Measurements from ENCODE around the gene ABCC1. TPM values are rescaled to one million over a fixed set of nuclear protein-coding genes. Genes with fewer than 3 reads are reported as not detected.

Gene ABCC1
- total RNA-seq, 2 experiments from 2014 or later: 46.0 to 46.9 TPM

DNA sequence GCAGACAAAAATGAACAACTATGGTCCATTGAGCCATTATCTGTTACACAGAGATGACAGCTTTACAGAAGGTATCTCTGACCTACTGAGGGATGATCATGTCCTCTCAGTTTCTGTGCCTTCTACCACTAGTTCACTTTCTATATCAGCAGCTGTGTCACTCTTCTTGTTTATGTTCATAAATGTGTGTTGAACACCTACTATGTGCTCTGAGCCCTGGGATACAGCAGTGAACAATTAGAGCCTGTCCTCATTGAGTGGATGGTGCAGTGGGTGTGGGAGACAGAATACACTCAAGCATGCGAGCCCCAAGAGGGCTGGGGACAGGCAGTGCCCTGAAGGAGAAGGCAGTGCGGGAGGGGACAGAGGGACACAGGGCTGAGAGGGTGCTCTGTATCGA is 181.8 kb downstream of the ABCC1 start:
- ATAC-seq (no peak), DNase-seq (no peak)
- H3K4me1 Mint-ChIP-seq (ENCODE audit: low read depth): no peaks in the 10 kb centered on the region
- POLR2A ChIA-PET: no interaction called here
- no peaks in the 10 kb centered on the region for H3K9me3 Mint-ChIP-seq (ENCODE audit: insufficient read depth)
- no peaks in the 10 kb centered on the region for H3K27me3 Mint-ChIP-seq (ENCODE audit: low read depth)
- CTCF ChIA-PET: interaction anchor here (1.2 to 1.4 kb wide), 2 partner anchors 9 to 310 kb away, joined by 3 read pairs; no protein-coding TSS in a partner anchor
- no peak overlapping the region for H3K4me3 Mint-ChIP-seq
- H3K36me3 Mint-ChIP-seq (ENCODE audit: low read depth): peaks cover 41% of the 10 kb centered on the region
- no peak overlapping the region for H3K27ac Mint-ChIP-seq

DNA sequence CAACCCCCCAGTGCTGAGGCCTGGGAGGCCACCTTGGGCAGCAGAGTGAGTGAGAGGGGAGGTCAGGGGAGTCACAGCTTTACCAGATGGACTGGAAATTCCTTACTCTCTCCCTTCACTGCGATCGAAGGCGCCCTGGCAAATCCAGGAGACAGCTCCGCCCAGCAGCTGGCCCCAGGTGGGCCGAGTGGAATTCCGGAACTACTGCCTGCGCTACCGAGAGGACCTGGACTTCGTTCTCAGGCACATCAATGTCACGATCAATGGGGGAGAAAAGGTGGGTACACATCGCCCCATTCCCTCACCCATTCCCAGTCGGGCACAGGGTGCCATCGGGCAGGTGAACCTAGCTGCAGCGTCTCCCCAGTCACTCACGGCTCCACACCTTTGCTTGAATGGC is 182.2 kb downstream of the ABCC1 start:
- Mint-ChIP-seq H3K27me3 (ENCODE audit: low read depth) (no peaks in the 10 kb centered on the region), H3K9me3 (ENCODE audit: insufficient read depth) (no peaks in the 10 kb centered on the region), H3K4me1 (ENCODE audit: low read depth) (no peaks in the 10 kb centered on the region), H3K27ac (no peak overlapping the region), H3K36me3 (ENCODE audit: low read depth) (peaks cover 45% of the 10 kb centered on the region), H3K4me3 (no peak overlapping the region)
- POLR2A ChIA-PET: no interaction called here
- no peak for ATAC-seq
- no peak for DNase-seq
- CTCF ChIA-PET: interaction anchor here (1.2 to 1.4 kb wide), 2 partner anchors 8 to 310 kb away, joined by 3 read pairs; no protein-coding TSS in a partner anchor

DNA sequence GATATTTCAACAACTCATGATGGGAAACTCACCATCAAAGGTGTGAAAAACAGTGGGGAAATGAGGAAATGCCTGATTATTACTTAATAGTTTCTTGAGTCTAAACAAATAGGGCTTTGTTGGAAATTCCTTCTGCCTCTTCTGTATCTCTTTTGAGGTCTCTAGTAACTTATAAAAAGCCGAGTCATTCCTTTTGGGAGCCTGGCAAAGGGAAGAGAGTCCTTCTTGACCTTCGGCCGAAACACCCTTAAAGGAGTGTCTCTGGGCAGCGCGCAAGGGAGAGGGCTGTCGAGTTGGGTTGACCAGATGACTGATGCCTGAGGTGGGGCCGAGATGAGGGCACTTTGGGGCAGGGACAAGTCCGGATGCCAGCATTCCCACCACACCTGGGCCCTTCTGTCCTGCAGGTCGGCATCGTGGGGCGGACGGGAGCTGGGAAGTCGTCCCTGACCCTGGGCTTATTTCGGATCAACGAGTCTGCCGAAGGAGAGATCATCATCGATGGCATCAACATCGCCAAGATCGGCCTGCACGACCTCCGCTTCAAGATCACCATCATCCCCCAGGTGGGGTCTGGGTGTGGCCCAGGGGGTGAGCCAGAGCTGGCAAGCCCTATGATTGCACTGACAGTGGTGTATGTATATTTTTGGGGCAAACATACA is 184.7 kb downstream of the ABCC1 start:
- no peaks in the 10 kb centered on the region for H3K4me1 Mint-ChIP-seq (ENCODE audit: low read depth)
- ATAC-seq: no peak
- no peak for DNase-seq
- H3K36me3 Mint-ChIP-seq (ENCODE audit: low read depth): peaks cover 46% of the 10 kb centered on the region
- H3K4me3 Mint-ChIP-seq: no peak overlapping the region
- ChIA-PET CTCF (no interaction called here), POLR2A (no interaction called here)
- H3K27me3 Mint-ChIP-seq (ENCODE audit: low read depth): no peaks in the 10 kb centered on the region
- no peaks in the 10 kb centered on the region for H3K9me3 Mint-ChIP-seq (ENCODE audit: insufficient read depth)
- H3K27ac Mint-ChIP-seq: no peak overlapping the region

DNA sequence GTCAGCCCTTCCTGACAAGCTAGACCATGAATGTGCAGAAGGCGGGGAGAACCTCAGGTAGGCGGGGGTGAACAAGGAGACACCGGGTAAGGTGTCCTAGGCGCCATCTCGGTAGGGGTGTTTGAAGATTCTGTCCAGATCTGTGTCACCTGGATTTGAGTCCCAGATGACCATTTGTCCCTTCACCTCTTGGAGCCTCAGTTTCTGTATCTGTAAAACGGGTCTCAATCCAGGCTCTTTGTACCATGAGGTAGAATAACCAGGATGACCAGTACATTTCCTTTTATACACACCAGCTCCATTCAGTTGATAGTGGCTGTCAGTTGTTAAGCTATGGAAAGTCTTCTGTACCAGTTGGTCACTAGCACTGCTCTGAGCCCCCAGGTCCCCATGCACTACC is 187.2 kb downstream of the ABCC1 start:
- Mint-ChIP-seq H3K36me3 (ENCODE audit: low read depth) (peaks cover 56% of the 10 kb centered on the region), H3K27me3 (ENCODE audit: low read depth) (no peaks in the 10 kb centered on the region), H3K27ac (no peak overlapping the region), H3K4me3 (no peak overlapping the region), H3K9me3 (ENCODE audit: insufficient read depth) (no peaks in the 10 kb centered on the region), H3K4me1 (ENCODE audit: low read depth) (no peaks in the 10 kb centered on the region)
- ATAC-seq (no peak), DNase-seq (no peak)
- ChIA-PET CTCF (interaction anchor here (0.6 kb wide), 1 partner anchor 378 kb away, joined by 3 read pairs; no protein-coding TSS in a partner anchor), POLR2A (no interaction called here)

DNA sequence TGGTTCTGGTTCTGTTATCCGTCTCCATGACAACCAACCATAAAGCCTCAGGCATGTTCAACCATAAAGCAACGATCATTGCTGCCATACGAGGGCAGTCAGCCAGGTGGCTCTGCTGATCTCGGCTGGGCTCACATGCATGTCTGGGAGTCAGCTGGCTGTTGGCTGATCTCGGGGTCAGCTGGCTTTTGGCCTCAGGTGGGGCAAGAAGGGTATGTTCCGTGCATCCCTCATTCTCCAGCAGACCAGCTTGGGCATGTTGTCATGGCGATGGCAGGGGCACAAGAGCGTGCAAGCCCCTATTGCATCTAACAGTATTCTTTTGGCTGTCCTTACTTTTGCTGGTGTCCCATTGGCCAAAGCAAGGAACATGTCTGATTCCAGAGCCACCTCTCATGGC is 187.7 kb downstream of the ABCC1 start:
- H3K4me3 Mint-ChIP-seq: no peak overlapping the region
- ChIA-PET CTCF (interaction anchor here (0.6 kb wide), 1 partner anchor 378 kb away, joined by 3 read pairs; no protein-coding TSS in a partner anchor), POLR2A (no interaction called here)
- ATAC-seq: no peak
- no peak for DNase-seq
- H3K9me3 Mint-ChIP-seq (ENCODE audit: insufficient read depth): no peaks in the 10 kb centered on the region
- no peaks in the 10 kb centered on the region for H3K27me3 Mint-ChIP-seq (ENCODE audit: low read depth)
- no peak overlapping the region for H3K27ac Mint-ChIP-seq
- peaks cover 50% of the 10 kb centered on the region for H3K36me3 Mint-ChIP-seq (ENCODE audit: low read depth)
- H3K4me1 Mint-ChIP-seq (ENCODE audit: low read depth): no peaks in the 10 kb centered on the region

DNA sequence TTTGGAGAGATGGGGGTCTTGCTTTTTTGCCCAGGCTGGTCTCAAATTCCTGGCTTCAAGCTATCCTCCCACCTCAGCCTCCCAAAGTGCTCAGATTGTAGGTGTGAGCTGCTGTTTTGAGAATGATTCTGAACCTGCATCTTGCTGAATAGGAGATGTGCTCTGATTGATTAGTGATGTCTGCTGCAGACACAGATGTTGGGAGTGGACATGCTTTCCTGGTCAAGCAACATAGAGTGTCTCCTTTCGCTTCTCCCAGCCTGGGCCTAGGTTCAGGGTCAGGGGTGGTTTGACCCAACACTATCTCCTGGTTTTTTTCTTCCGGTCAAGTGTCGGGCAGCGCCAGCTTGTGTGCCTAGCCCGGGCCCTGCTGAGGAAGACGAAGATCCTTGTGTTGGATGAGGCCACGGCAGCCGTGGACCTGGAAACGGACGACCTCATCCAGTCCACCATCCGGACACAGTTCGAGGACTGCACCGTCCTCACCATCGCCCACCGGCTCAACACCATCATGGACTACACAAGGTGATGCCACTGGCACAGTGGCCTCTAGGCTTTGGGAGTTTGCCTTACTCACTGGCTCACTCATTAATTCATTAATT is 188.7 kb downstream of the ABCC1 start:
- ATAC-seq: no peak
- CTCF ChIA-PET: no interaction called here
- no peak for DNase-seq
- H3K36me3 Mint-ChIP-seq (ENCODE audit: low read depth): peaks cover 50% of the 10 kb centered on the region
- peaks cover 8% of the 10 kb centered on the region for H3K4me1 Mint-ChIP-seq (ENCODE audit: low read depth)
- POLR2A ChIA-PET: no interaction called here
- no peaks in the 10 kb centered on the region for H3K27me3 Mint-ChIP-seq (ENCODE audit: low read depth)
- H3K27ac Mint-ChIP-seq: no peak overlapping the region
- no peaks in the 10 kb centered on the region for H3K9me3 Mint-ChIP-seq (ENCODE audit: insufficient read depth)
- H3K4me3 Mint-ChIP-seq: no peak overlapping the region

DNA sequence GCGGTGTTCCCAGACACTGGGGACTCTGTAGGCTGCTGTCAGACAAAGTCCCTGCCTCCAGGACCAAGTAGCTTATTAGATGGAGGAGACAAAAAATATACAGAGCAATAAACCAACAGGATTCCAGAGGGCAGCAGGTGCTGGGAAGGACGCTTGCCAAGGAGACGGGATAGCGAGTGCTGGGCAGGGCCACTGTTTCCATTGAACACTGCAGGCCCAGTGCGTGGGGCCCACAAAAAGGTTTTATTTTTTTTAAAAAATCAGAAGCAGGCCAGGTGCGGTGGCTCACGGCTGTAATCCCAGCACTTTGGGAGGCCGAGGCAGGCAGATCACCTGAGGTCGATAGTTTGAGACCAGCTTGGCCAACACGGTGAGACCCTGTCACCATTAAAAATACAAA is 189.6 kb downstream of the ABCC1 start:
- CTCF ChIA-PET: interaction anchor here (1.4 kb wide), 1 partner anchor 8 kb away, joined by 3 read pairs; no protein-coding TSS in a partner anchor
- ATAC-seq: no peak
- POLR2A ChIA-PET: no interaction called here
- peaks cover 9% of the 10 kb centered on the region for H3K4me1 Mint-ChIP-seq (ENCODE audit: low read depth)
- H3K27me3 Mint-ChIP-seq (ENCODE audit: low read depth): no peaks in the 10 kb centered on the region
- no peak for DNase-seq
- no peak overlapping the region for H3K27ac Mint-ChIP-seq
- H3K9me3 Mint-ChIP-seq (ENCODE audit: insufficient read depth): no peaks in the 10 kb centered on the region
- H3K36me3 Mint-ChIP-seq (ENCODE audit: low read depth): peaks cover 46% of the 10 kb centered on the region
- H3K4me3 Mint-ChIP-seq: no peak overlapping the region

DNA sequence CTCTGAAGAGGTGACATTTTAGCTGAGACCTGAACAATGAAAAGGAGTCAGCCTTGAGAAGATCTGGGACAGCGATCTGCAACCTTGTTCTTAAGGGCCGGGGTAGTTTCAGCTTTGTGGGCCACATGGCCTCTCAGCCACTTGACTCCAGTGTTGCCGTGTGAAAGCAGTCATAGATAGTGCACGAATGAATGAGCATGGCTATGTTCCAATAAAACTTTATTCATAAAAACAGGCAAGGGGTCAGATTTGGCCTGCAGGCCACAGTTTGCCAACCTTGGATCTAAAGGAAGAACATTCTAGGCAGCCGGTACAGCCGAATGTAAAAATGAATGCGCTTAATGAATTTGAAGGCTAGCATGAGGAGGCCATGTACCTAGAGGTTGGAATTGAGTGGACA is 190.4 kb downstream of the ABCC1 start:
- no peak for DNase-seq
- Mint-ChIP-seq H3K4me1 (ENCODE audit: low read depth) (peaks cover 9% of the 10 kb centered on the region), H3K36me3 (ENCODE audit: low read depth) (peaks cover 44% of the 10 kb centered on the region), H3K27ac (no peak overlapping the region), H3K27me3 (ENCODE audit: low read depth) (no peaks in the 10 kb centered on the region), H3K9me3 (ENCODE audit: insufficient read depth) (no peaks in the 10 kb centered on the region), H3K4me3 (no peak overlapping the region)
- POLR2A ChIA-PET: no interaction called here
- CTCF ChIA-PET: interaction anchor here (1.4 kb wide), 1 partner anchor 9 kb away, joined by 3 read pairs; no protein-coding TSS in a partner anchor
- ATAC-seq: no peak

DNA sequence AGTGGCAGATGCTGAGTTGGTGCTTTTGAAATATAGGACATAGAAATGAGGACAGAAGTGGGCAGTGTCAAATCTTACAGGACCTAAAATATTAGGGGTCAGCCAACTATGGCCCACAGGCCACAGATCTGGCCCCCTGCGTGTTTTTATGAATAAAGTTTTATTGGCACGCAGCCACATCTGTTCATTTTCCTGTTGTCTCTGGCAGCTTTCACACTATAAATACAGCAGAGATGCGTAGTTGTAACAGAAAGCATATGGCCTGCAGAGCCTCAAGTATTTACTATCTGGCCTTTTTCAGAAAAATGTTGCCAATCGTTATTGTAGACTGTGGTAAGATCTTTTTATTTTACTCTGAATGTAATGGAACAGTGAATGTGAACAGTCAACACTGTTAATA is 191.1 kb downstream of the ABCC1 start:
- H3K9me3 Mint-ChIP-seq (ENCODE audit: insufficient read depth): no peaks in the 10 kb centered on the region
- peaks cover 40% of the 10 kb centered on the region for H3K36me3 Mint-ChIP-seq (ENCODE audit: low read depth)
- H3K27ac Mint-ChIP-seq: no peak overlapping the region
- CTCF ChIA-PET: interaction anchor here (1.4 kb wide), 1 partner anchor 10 kb away, joined by 3 read pairs; no protein-coding TSS in a partner anchor
- DNase-seq: no peak
- no peaks in the 10 kb centered on the region for H3K27me3 Mint-ChIP-seq (ENCODE audit: low read depth)
- H3K4me3 Mint-ChIP-seq: no peak overlapping the region
- no peak for ATAC-seq
- POLR2A ChIA-PET: no interaction called here
- peaks cover 9% of the 10 kb centered on the region for H3K4me1 Mint-ChIP-seq (ENCODE audit: low read depth)

DNA sequence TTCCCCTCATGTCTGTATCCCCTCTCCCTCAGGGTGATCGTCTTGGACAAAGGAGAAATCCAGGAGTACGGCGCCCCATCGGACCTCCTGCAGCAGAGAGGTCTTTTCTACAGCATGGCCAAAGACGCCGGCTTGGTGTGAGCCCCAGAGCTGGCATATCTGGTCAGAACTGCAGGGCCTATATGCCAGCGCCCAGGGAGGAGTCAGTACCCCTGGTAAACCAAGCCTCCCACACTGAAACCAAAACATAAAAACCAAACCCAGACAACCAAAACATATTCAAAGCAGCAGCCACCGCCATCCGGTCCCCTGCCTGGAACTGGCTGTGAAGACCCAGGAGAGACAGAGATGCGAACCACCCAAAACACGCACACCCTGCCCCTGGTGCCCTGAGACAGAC is 191.7 kb downstream of the ABCC1 start:
- ATAC-seq: no peak
- Mint-ChIP-seq H3K9me3 (ENCODE audit: insufficient read depth) (no peaks in the 10 kb centered on the region), H3K36me3 (ENCODE audit: low read depth) (peaks cover 38% of the 10 kb centered on the region), H3K4me1 (ENCODE audit: low read depth) (peaks cover 9% of the 10 kb centered on the region), H3K4me3 (no peak overlapping the region), H3K27ac (no peak overlapping the region), H3K27me3 (ENCODE audit: low read depth) (no peaks in the 10 kb centered on the region)
- ChIA-PET POLR2A (no interaction called here), CTCF (no interaction called here)
- DNase-seq: no peak

DNA sequence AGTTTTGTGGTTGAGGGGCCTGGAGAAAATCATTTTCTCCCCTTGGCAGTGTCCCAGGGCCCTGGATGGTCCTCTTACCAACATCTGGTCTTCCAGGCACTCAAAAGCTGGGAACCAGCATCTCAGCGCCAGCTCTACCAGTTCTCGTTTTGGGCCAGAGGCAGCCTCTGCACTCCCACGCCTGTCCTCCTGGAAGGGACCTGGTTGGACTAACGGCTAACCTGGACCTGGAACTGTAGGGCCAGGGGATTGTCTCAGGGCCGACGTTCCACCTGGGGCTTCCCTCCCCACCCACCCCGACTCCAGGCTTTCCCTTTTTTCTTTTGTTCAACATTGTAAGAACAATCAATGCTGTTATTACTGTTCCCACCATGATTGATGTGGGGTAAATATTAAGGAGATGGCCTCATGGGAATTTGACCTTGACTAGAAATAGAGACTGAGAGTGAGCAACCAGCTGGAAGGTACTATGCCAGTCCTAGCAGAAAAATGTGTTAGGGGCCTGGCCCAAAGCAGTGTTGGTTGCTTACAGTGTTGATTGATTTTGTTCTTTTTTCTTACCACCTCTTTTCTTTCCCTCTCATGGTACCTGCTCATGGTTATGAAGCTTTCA is 192.5 kb downstream of the ABCC1 start:
- DNase-seq: no peak
- Mint-ChIP-seq H3K4me1 (ENCODE audit: low read depth) (peaks cover 9% of the 10 kb centered on the region), H3K27me3 (ENCODE audit: low read depth) (no peaks in the 10 kb centered on the region), H3K27ac (no peak overlapping the region), H3K36me3 (ENCODE audit: low read depth) (peaks cover 31% of the 10 kb centered on the region), H3K4me3 (no peak overlapping the region), H3K9me3 (ENCODE audit: insufficient read depth) (no peaks in the 10 kb centered on the region)
- POLR2A ChIA-PET: no interaction called here
- ATAC-seq: no peak
- CTCF ChIA-PET: interaction anchor here (0.7 to 0.8 kb wide), 2 partner anchors 14 to 168 kb away, joined by 3 read pairs; no protein-coding TSS in a partner anchor

DNA sequence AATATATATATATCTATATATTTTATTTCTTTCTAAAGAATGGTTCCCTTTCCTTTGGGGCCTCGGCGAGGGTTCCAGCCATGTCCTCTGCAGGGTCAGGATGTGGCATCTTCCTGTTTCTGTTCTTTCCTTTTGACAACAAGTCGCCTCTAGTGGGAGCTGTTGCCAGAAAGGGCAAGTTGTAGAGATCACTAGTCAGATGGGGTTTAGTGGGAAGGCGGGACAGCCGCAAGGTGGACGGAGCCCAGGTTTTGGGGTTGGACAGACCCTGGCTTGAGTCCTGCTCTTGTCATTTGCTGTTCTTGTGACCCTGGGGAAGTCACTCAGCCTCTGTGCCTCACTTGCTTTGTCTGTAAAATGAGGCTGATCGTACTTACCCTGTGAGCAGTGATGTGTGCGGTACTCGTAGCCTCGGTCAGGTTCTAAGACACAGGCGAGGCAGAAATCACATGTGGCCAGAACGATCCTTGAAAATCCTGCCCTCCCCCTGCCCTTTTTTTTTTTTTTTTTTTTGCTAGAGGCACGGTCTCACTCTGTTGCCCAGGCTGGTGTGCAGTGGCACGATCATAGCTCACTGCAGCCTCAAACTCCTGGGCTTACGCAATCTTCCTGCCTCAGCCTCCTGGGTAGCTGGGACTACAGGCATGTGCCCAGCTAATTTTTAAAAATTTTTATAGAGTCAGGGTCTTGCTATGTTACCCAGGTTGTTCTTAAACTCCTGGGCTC is 193.8 kb downstream of the ABCC1 start:
- ATAC-seq (no peak), DNase-seq (peak; percentile 48)
- Mint-ChIP-seq H3K9me3 (ENCODE audit: insufficient read depth) (no peaks in the 10 kb centered on the region), H3K4me1 (ENCODE audit: low read depth) (peaks cover 9% of the 10 kb centered on the region), H3K36me3 (ENCODE audit: low read depth) (peaks cover 26% of the 10 kb centered on the region), H3K27ac (no peak overlapping the region), H3K4me3 (no peak overlapping the region), H3K27me3 (ENCODE audit: low read depth) (no peaks in the 10 kb centered on the region)
- CTCF ChIA-PET: interaction anchor here (0.6 kb wide), 1 partner anchor 366 kb away, joined by 3 read pairs; no protein-coding TSS in a partner anchor
- POLR2A ChIA-PET: no interaction called here
